ENCODE results near the gene TENM3.
"Not testable (repeated sequence)": the region's sequence is repeated elsewhere in the genome, so short reads cannot be mapped to it uniquely, and the experiment has no call there.

TENM3 gene

DNA sequence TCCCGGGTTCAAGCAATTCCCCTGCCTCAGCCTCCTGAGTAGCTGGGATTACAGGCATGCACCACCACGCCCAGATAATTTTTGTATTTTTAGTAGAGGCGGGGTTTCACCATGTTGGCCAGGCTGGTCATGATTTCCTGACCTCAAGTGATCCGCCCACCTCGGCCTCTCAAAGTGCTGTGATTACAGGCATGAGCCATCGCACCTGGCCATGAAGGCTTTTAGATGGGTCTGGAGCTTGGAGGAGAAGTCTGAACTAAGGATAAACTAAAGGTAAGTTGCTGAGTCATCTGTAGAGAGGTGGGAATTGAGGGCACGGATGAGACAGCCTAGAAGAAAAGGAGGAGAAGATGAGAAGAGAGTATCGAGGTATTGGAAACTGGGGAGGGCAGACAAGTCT is at the start of gene TENM3:
TSS of gene TENM3 (plus strand) at position 199 of the 400 bp plus-strand sequence. CDS start 80,619 bp downstream, outside the sequence.
- not testable (repeated sequence) for DNase-seq (ENCODE audit: low read depth in 2 of 2)

DNA sequence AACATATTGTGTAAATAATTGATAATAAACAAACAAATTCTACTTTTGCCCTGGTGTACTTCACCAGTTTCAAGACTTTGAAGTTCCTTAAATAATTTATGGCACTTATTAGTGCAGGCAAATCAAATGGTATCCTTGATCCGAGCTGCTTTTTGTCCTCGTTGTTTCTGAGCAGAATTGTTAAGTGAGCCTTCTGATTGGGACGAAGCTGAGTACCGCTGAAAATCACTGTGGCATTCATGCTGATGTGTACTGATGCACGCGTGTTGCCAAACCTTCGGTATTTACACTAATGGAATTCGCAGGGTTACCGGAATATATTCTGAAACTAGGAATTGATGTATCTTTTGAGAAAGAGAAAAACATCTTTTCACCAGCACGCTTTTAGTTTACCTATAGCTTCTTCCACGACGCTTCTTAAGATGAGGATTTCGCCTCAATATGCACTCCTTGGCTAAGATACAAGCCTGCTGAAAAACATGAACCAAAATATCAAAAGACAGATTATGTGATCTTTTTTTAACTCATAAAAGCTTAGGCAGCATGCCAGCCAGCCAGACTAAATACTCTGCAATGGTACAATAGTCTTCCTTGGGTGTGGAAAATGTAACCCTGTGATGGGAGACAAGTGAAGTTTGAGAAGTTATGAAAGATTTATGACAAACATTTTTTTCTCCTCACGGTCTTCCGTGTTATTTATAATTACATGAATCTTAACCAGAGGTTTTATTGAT is 48.9 kb upstream of the TENM3 start:
- DNase-seq (ENCODE audit: low read depth in 2 of 2), result no peak

DNA sequence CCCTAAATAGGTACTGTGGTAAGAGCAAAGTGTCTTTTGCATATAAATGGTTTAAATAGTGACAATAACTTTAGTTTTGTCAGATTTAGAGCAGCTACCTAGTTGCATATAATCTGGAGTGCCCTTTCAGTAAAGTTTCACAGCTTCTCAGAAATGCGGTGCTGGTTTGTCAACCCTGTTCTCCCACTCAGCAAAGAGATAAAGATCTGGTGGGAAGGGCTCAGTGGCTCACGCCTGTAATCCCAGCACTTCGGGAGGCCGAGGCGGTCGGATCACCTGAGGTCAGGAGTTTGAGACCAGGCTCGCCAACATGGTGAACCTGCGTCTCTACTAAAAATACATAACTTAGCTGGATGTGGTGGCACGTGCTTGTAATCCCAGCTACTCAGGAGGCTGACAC is 45.6 kb upstream of the TENM3 start:
- no peak for DNase-seq (ENCODE audit: low read depth in 2 of 2)

DNA sequence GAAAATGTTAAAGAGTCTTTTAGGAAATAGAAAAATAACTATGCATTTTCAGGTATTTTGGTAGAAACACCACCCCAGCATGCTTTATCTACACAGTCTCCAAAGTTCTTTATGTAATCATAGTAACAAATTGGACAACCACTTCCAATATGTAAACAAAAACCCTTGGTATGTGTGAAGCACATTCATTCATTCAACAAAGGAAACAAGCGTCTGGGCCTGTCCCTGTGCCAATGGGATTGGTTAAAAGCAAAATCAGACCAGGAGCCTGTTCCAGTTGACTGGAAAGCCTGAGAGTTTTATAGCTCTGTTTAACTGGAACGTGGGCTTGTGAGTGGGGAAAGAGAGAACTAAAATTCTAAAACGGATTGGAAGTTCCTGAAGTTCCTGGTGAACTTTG is 41.3 kb upstream of the TENM3 start:
- DNase-seq (ENCODE audit: low read depth in 2 of 2), result no peak

DNA sequence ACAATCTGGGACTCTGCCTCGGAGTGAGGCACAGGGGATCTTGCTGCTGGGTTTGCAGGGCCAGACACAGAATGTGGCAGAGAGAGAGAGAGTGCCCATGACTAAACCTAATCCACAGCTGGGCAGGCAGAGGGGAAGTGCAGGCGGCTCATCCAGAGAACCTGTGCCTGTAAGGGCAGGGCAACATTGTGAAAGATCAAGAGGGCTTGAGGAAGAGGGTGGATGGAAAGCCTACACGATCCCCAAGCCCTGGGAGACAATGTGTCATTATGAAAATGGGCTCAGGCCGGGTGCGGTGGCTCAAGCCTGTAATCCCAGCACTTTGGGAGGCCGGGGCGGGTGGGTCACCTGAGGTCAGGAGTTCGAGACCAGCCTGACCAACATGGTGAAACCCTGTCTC is 40.6 kb upstream of the TENM3 start:
- DNase-seq (ENCODE audit: low read depth in 2 of 2), result no peak

DNA sequence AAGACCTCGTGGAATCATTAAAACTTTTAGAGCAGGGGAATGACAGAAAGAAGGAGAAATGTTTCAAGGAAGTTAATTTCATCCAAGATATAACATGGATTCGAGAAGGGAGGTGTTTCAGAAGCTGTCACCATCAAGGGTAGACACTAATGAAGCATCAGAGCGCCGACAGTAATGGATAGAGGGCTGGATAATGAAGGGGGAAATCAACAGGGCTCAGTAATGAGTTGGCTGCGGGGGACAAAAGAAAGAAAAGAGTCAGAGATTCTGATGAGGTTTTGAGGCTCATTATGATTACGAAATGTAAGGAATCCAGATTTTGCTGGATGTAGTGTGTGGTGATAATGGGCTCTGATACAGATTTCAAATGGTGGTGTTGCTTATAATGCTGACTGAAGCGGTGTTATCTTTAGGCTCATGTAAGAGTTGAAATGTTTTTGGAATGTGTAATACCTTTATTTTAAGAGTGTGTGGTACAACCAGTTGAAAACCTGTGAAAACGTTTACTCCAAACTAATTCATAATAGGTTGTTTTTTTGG is 39.3 kb upstream of the TENM3 start:
- DNase-seq (ENCODE audit: low read depth in 2 of 2), result no peak

DNA sequence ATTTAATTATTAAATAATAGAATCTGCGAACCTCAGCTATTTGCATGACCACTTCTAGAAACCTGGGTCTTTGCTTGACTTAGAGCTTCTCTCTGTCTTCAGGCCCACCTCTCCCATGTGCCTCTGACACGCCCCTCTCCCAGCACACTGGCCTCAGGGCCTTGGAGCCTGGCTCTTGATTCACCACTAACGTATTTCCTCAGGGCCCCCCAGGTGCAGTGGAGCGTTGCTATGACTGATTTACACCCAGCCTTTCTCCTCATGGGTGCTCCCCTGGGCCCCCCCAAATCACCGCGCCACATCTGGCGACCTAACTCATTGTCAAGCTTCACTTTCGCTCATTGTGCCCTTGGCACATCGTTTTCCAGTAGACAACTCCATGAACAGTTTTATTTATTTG is 37.9 kb upstream of the TENM3 start:
- no peak for DNase-seq (ENCODE audit: low read depth in 2 of 2)

DNA sequence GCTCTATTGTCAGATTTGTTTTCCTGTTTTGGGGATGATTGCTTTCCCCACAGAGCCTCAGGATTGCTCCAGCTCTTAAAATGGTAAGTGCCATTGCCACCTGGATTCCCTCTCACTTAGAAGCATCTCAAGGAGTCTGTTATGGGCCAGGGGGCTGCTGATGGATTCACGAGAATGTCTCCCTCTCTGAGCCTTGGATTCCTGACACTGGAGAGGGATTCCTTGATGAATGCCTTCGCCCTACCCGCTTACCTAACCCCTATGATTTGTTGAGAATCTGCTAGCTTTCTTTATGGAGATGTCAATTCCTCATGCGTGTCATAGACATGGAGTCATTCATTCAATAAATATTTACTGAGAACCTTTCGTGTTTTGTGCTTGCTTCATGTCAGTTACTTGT is 36.9 kb upstream of the TENM3 start:
- no peak for DNase-seq (ENCODE audit: low read depth in 2 of 2)

DNA sequence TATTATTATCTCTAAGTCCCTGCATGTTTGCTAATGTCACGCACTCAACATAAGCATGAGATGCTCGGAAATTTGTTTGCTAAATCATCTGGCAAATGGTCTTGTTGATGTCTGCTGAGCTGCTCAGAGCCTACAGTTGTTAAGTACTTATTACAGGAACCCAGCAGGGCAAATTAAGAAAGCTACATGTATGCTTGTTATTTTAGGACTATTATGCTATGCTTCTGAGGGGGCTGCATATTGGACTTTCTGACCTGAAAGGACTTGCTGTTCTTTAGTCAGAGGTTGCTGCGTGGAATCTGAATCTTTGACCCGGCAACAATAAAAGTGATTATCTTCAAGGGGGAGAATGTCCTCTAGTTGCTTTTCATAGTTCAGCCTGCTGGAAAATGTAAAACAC is 36.3 kb upstream of the TENM3 start:
- DNase-seq (ENCODE audit: low read depth in 2 of 2), result no peak

DNA sequence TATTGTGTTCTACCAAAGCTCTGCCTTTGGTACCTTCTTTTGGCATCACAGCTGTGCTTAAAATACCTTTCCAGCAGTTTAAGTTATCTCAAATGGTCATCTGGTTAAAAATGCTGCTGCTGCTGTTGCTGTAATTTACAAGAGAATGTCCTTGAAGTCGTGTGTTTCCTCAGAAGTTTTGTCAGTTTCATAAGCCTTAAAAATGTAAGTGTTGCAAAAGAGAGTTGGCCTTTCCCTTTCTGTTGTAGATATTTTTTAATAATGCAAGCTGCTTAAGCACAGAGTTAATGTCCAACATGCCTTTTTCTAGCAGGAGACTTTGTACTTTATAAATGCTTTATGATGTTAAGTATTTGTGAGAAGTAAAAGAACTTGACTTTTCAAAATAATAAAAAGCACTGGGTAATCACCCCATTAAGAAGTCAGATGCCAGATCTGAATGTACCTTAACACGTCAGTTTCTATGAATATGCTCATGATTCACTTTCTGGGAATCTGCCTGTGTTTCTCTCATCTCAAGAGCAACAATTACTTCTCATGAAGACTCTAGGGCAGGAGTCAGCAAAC is 35.3 kb upstream of the TENM3 start:
- peak; percentile 74 to 78 for DNase-seq (ENCODE audit: low read depth in 2 of 2)

DNA sequence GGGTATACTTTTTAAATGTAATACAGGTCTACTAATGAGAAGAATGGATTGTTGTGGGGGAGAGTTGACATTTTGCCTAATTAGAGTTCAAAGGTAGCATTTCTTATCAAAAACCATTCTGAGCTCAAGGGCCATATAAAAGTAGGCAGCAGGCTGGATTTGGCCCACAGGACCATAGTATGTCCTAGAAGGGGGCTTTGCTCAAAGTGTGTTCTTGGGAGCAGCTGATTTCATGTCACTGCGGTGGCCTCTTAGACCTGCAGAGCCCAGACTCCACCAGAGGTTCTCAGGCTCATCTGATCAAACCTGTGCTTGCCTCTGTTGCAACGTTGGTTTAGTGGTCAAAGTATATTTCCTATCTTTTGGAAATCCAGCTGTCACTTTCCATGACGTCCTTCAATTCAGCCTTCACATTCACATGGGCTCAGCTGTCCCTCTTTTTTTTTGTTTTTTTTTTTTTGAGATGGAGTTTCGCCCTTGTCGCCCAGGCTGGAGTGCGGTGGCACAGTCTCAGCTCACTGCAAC is 34.6 kb upstream of the TENM3 start:
- no peak for DNase-seq (ENCODE audit: low read depth in 2 of 2)

DNA sequence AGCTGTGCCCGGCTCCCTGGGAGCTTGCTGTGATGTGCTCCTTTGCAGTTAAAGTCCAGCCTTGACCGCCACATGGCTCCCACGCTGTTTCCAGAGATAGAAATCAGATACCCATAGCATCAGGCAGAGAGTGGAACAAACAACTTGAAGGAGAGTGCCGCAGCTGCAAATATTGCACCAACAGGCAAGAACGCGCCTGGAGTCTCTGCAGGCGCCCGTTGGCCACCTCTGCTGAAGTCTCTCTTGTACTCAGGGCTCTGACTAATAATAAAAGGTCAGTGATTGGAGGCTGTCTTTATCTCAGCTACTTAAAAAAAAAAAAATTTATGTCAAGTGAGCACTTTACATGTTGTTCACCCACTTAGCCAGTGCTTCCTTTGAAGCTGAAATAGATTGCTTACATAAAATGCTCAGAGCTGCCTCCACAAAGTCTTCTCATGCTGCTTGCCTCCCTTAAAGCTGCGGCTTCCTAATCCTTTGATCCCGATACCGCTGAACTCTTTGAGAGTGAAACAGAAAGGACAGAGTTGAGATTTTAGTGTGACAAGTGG is 30.9 kb upstream of the TENM3 start:
- DNase-seq (ENCODE audit: low read depth in 2 of 2), result no peak

DNA sequence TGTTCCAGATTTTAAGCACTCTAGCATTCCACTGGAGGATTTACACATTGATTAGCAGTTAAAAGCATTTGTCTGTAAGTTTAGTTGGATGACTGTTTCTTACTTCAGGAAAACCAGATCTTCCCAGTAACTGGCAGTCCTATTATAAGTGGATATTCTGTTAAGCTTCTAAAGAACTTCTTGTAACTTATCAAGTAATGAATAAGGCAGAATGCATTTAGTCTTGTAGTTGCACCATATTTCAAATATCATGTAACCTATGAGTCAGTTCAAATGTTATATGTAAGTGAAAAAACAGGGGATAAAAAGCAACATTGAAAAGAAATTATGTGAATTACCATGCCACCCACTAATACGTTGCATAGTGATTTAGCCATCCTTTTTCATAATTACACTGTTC is 30.2 kb upstream of the TENM3 start:
- DNase-seq (ENCODE audit: low read depth in 2 of 2), result peak in 1 of 2 experiments; percentile 22

DNA sequence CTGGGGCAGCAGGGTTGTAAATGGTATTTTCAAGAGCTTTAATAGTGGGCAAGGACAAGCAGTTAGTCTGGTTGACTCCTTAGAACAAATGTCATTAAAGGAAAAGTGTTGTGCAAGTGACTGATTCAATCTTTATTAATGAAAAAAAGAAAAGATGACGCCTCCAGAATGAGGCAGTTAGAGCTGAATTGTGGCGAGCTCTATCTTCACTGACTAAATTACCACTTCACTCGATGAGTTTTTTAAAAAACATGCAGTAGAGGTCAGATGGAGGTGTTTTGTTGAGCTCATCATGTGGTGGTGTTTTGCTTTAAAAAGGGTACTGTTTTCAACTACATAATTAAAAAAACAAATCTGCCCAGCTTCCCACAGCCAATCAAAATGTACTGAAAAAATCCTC is 28.1 kb upstream of the TENM3 start:
- no peak for DNase-seq (ENCODE audit: low read depth in 2 of 2)

DNA sequence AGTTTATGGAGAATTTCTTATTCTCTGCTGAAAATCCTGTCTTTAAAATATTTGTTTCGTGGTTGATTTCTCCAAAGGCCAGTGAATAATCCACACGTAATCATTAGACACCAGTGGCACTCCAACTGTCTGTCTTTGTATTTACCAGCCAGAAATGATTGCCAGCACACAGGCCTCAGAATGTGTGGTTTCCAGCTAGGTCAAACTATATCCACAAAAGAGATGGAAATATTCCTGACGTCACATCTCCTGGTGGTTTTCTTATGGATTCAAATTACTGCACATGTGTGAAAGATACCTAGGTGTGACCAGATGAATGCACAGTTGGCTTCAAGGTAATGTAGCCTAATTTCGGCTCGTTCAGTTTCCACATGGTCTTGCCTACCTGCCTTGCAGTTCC is 27.2 kb upstream of the TENM3 start:
- no peak for DNase-seq (ENCODE audit: low read depth in 2 of 2)

DNA sequence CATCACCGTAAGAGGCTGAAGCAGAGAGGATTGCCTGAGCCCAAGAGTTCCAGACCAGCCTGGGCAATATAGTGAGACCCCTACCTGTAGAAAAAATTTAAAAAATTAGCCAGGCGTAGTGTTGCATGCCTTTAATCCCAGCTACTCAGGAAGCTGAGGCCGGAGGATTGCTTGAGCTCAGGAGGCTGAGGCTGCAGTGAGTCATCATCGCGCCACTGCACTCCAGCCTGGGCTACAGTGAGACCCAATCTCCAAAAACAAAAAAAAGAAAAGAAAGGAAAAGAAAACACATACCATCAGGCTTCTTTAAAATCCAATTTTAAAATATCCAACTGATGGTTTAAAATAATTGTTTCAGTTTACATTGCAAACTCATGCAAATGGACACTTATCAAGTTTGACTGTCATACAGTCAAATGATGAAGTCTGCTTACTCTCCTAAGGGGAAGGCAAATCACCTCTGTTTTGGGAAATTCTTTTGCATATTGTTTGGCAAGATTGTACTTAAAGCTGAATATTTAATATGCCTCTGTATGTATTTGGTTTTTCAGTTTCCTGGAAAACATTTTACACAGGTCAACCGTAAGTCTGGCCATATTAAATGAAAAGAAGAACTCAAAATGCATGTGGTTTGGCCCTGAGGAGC is 23.7 kb upstream of the TENM3 start:
- no peak for DNase-seq (ENCODE audit: low read depth in 2 of 2)

DNA sequence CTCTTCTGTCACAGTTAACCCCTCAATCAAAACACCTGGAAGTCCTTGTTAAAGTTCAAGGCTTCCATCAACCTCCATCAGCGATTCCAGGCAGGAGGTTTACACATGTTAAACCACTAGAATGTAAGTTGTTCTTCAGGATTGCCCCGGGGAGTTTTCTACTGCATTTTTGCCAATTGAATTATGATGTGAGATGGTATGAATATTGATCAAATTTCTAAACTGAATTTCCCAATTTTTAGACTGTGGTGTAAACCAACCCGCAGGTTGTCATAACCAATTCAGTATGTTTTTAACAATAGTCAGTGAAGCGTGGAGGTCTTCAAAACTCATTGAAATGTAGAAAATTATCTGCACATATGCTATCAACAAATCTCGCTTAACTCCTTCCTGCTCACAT is 21.2 kb upstream of the TENM3 start:
- DNase-seq (ENCODE audit: low read depth in 2 of 2), result no peak

DNA sequence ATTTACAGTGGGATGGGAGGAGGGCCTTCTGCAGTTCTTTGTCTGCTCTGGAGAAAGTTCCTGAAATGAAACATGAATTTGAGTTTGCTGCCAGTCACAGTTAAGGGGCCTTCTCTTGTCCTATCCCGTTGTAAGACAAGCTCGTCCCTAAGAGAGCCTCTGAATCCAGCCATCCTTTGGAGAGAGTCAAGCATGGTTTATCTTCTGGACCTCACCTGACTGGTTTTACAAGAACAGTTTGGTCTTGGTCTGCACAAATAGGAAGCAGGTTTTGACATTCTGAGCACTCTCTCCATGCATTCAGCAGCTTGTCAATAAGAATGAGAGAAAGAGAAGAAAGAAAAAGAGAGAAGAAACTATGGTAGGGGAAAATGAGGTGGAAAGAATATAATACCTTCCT is 20.4 kb upstream of the TENM3 start:
- DNase-seq (ENCODE audit: low read depth in 2 of 2), result no peak

DNA sequence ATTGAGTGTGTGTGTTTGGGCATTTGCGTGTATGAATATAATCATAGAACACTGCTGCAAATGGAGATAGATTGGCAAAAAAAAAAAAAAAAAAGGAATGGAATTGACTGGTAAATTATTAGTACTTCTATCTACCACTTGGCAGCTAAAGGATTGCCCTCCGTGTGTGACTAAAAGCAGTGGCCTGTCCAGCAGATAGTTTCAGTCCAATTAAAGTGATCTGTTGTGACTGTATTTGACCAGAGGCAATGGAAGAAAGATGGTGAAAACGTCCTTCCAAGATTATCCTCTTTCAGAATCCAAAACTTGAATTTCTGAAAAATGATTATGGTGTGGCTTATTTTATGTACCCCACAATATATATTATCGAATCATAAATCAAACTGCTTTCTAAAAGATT is 19.5 kb upstream of the TENM3 start:
- no peak for DNase-seq (ENCODE audit: low read depth in 2 of 2)

DNA sequence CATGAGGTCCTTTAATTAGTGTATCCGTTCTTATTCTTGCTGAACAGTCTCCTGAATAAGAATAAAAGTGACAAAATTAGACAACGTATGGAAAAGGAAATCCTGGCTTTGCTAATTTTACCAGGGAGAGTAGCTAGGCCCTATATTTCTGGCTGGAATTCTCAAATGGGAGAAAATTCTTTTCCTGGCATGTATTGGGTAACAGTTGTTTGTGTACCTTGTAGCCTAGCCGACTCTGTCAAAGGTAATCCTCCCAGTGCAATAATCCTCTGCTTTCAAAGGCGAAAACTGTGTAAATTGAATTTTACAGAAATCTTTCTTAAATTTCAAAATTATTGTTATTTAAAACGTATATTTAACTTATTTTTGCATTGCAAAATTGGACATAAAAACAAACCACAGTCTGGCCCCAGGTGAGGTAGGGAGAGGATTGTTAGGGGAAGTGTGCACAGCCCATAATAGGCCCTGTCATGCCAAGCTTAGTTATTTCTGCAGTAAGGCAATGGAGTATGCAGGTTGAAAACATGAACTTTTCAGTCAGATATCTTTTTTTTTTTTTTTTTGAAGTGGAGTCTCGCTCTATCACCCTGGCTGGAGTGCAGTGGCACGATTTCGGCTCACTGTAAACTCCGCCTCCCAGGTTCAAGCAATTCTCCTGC is 18.9 kb upstream of the TENM3 start:
- no peak for DNase-seq (ENCODE audit: low read depth in 2 of 2)

DNA sequence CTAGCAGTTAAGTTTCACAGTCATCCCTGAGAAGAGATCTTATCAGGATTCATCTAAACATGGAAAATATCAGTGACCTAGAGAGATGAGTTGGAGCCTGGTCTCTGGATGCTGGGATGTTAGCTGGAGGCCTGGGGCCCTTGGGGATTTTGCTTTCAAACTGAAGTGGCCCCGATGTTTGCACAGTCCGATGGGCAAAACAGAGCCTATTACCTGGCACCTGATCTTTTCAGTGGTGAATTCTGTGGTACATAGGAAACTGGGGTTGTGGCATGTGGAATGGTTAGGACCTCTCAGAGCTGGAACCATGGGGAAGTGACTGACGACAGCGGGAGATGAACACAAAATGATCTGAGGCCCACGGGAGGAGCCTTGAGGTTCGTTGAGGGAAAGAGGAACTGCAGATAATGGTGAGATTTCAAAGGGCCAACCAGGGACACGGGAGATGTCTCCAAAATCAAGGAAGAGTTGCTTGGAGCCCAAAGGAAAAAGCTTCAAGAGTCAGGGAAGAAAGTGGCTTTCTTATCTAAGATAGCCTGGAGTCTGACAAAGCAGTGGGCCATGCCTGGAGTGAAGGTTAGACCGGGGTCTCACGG is 17.8 kb upstream of the TENM3 start:
- DNase-seq (ENCODE audit: low read depth in 2 of 2), result no peak

DNA sequence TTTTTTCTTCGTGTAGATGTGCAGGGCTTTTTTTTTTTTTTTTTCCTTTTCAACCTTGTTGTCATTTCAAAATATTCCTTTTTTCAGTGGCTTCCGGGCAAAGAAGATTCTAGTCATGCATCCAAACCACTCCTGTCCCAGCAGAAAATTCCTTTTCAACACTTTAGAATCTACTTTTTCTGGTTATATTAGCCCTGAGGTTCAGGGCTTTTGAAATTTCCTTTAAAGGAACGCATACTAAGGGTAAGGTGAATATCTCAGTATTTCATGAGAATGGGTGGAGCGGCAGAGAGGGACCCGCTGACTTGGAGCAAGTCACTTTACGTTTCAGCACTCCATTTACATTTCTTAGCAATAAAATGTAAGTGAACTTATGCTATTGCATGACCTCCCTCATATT is 15.6 kb upstream of the TENM3 start:
- DNase-seq (ENCODE audit: low read depth in 2 of 2), result no peak

All from fibroblast of skin of left quadriceps (primary cell).